Measurements from ENCODE around the gene PRSS38.

DNA sequence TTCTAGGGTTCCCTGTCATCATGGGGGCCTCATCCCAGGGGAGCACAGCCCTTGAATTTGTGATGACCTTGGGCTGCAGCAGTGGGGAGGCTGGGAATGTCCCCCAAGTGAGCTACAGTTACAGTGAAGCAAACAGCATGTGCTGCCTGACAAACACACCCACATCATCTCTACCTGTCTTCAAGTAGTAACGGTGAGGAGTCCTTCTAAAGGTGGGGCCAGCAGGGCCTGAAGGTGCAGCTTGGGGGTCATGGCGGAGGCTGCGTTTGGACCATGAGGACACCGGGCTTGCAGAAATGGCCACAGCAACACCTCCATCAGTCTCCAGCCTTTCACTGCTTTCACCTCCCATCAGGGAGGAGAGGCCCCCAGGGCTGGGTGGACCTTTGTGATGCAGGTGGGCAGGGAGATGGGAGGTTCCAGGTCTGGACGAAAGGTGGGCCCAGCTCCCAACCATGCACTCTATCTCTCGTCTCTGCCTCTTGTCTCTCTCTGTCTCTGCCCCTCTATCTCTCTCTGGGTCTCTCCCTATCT, 76.5 kb downstream of the PRSS38 start:
- TF ChIP-seq CTCF (IDR thresholded peaks at IDR 0.05 in 2 of 3, conservative IDR thresholded peaks at IDR 0.05 in 1 of 3; ENCODE audit: borderline replicate concordance in 1 of 3, insufficient read depth in 1 of 3, low read depth in 2 of 3, low read length in 2 of 3): no peak
- no peak for TF ChIP-seq REST (IDR thresholded peaks at IDR 0.05; ENCODE audit: low read depth)
- TF ChIP-seq MAX (IDR thresholded peaks at IDR 0.05): no peak
- TF ChIP-seq POLR2A (IDR thresholded peaks at IDR 0.05; ENCODE audit: borderline replicate concordance, extremely low read depth, insufficient read depth, insufficient read length): no peak
- TF ChIP-seq RAD21 (IDR thresholded peaks at IDR 0.05; ENCODE audit: low read depth): no peak
- TF ChIP-seq EZH2 (IDR thresholded peaks at IDR 0.05): no peak
- TF ChIP-seq ZNF274 (IDR thresholded peaks at IDR 0.05; ENCODE audit: low read depth, low read length): no peak
- TF ChIP-seq CBX3 (IDR thresholded peaks at IDR 0.05; ENCODE audit: low read depth): no peak
- no peak for TF ChIP-seq YY1 (IDR thresholded peaks at IDR 0.05; ENCODE audit: extremely low read depth, insufficient replicate concordance, low read depth, low read length)
